DOHH2 (cell line): Measurements from ENCODE around the gene KLHDC4.

Experiments
- CTCF ChIP-seq: fragments of 200-600 bp; sonication (generic); IDR thresholded peaks from one replicate; pipeline ENCODE4 v1.5.1; 2014; ENCODE audit warnings: antibody characterized with exemption, mild to moderate bottlenecking, low read depth, low read length; ENCODE audit not compliant: poor library complexity, severe bottlenecking
- EZH2phosphoT487 ChIP-seq: fragments of 200-600 bp; sonication (generic); IDR thresholded peaks from 2 replicates; pipeline ENCODE4 v1.6.1; 2017; ENCODE audit warnings: borderline replicate concordance, mild to moderate bottlenecking, antibody characterized with exemption, low read length, moderate library complexity, mixed read lengths

DNA sequence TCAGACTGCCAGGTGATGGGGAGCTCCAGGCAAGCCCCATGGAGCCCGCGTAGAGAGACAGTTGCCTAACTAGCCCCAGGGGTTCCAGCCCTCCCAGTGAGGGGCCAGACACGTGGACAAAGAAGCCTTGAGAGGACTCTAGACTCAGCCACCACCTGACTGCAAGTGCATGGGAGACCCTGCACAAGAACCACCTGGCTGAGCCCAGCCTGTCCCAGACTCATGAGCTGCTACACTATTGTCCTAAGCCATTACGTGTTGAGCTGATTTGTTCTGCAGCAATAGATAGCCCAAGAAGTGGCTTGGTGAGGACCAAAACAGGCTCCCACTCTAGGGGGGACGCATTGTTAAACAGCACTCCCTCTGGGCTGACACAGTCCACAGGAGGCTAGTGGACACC, 37.6 kb upstream of the KLHDC4 start:
- TF ChIP-seq CTCF (no peak), EZH2phosphoT487 (no peak)
